GM12891 (cell line): Measurements from ENCODE around the gene FOXF1.

Source experiments
- PAX5 ChIP-seq: IDR thresholded peaks from 2 replicates; pipeline ENCODE4 v1.6.1; 2011; ENCODE audit warnings: low read length, moderate library complexity, mild to moderate bottlenecking; ENCODE audit not compliant: insufficient read depth, severe bottlenecking
- POLR2A ChIP-seq: IDR thresholded peaks from 2 replicates; pipeline ENCODE4 v1.6.1; 2011; ENCODE audit warnings: low read depth, low read length, control low read depth
- POLR2AphosphoS5 ChIP-seq: IDR thresholded peaks from 2 replicates; pipeline ENCODE4 v1.6.1; 2011; ENCODE audit warnings: low read depth, low read length, control low read depth
- POU2F2 ChIP-seq: IDR thresholded peaks from 2 replicates; pipeline ENCODE4 v1.6.1; 2011; ENCODE audit warnings: low read depth, mild to moderate bottlenecking, control low read depth, low read length, moderate library complexity
- SPI1 ChIP-seq: IDR thresholded peaks from 2 replicates; pipeline ENCODE4 v1.6.1; 2011; ENCODE audit warnings: low read depth, low read length, control low read depth
- TAF1 ChIP-seq: IDR thresholded peaks from 2 replicates; pipeline ENCODE4 v1.6.1; 2011; ENCODE audit warnings: low read depth, low read length, control low read depth

DNA sequence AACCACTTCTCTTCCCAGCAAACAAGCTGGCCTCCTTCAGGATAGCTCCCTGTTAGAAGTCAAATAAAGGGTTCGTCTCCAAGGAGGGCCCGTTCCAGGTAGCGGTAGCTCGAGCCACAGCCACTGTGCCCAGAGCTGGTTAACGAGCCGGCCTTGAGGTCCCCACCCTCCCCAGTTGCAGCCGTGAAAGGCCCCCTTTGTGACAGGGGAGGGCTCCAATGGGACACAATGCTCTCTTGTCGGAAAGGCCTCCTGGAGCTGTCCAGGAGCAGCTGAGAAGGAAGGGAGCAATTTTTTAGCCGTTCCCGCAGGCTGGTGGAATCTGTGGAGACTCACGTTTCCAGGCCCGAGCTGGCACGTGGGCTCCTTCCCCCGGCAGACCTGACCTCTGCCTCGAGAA, 29.9 kb upstream of the FOXF1 start:
- TF ChIP-seq POLR2A (no peak), POLR2AphosphoS5 (no peak), POU2F2 (no peak), TAF1 (no peak), SPI1 (no peak), PAX5 (no peak)
